Suprapubic skin (tissue), 3 donors: ENCODE data around the gene CASR.

Source experiments
- EP300 ChIP-seq: sonication (generic); formaldehyde crosslinking; IDR thresholded peaks from one replicate; pipeline ENCODE4 v1.6.1; 2017; ENCODE audit warnings: antibody characterized with exemption
- TF ChIP-seq, protein P1 (sequence below), 2 donors: fragments of 200-600 bp in 1 of 2; fragments of 450-650 bp in 1 of 2; sonication (generic) in 1 of 2; IDR thresholded peaks; one replicate each; pipeline ENCODE4 v1.5.1; 2016 to 2019; ENCODE audit warnings: antibody characterized with exemption in 2 of 2, mild to moderate bottlenecking in 1 of 2, moderate library complexity in 1 of 2

DNA sequence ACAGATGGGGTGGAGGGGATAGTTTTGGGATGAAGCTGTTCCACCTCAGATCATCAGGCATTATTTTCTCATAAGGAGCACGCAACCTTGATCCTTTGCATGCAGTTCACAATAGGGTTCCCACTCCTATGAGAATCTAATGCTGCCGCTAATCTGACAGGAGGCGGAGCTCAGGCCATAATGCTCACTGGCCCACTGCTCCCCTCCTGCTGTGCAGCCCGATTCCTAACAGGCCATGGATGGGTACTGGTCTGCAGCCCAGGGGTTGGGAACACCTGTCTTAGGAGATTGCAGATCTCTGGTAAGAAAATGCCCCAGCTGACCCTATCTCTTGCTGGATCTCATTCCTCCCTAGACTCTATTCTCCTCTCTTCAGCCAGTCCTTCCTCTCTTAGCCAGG lies 148.4 kb downstream of the CASR start:
- TF ChIP-seq, protein P1, sequence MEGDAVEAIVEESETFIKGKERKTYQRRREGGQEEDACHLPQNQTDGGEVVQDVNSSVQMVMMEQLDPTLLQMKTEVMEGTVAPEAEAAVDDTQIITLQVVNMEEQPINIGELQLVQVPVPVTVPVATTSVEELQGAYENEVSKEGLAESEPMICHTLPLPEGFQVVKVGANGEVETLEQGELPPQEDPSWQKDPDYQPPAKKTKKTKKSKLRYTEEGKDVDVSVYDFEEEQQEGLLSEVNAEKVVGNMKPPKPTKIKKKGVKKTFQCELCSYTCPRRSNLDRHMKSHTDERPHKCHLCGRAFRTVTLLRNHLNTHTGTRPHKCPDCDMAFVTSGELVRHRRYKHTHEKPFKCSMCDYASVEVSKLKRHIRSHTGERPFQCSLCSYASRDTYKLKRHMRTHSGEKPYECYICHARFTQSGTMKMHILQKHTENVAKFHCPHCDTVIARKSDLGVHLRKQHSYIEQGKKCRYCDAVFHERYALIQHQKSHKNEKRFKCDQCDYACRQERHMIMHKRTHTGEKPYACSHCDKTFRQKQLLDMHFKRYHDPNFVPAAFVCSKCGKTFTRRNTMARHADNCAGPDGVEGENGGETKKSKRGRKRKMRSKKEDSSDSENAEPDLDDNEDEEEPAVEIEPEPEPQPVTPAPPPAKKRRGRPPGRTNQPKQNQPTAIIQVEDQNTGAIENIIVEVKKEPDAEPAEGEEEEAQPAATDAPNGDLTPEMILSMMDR (IDR thresholded peaks at IDR 0.05) = no peak
- TF ChIP-seq EP300 = no peak
